ENCODE data around the gene HCST. TPM values are rescaled to one million over a fixed set of nuclear protein-coding genes. Genes with fewer than 3 reads are reported as not detected.

Gene HCST
- total RNA-seq, 4 donors from 2014 or later: 7.6 to 57.0 (median 13.3) TPM

GRCh38 chr19:35929876-35930275, 27.5 kb downstream of the HCST start:
- DNase-seq (ENCODE audit: low spot score) (no peak), ATAC-seq (ENCODE audit: low FRiP score) (no peak)
- no peak for TF ChIP-seq CTCF (IDR thresholded peaks at IDR 0.05)

DNA sequence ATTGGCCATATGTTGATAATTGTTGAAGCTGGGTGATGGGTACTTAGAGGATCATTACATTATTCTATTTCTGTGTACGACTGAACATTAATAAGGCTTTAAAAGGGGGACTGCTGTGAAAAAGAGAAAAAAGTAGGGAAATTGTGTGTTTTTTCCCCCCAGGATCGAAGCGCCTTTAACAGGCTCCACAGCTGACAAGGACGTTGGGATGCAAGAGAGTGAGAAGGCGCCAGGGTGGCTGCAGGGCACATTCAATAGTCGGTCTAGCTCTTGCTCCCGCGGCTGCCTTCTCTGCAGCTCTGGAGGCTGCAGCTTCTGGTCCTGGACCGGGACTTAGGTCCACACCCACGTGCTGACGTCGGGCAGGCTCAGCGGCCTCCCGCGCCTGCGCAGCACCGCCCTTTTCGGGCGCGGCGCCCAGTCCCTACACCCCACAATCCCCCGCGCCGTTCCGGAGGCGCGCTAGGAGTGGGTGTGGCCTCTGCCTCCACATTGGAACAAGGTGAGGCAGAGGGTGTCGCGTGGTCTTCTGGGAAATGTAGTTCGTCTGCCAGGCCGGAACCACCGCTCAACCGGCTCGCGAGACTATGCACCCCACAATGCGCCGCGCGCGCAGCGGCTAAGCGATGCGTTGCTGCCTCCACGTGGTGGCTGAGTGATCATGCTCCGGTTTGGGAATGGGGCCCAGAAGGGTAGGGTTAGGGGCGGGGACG, 29.0 kb downstream of the HCST start:
- peak; percentile 94 for DNase-seq (ENCODE audit: low spot score)
- TF ChIP-seq CTCF (IDR thresholded peaks at IDR 0.05): peak in 2 of 3 donors; percentile 88 to 95
- peak; percentile 100 for ATAC-seq (ENCODE audit: low FRiP score)

GRCh38 chr19:35931874-35932202, 29.5 kb downstream of the HCST start:
- ATAC-seq (ENCODE audit: low FRiP score) (no peak), DNase-seq (ENCODE audit: low spot score) (no peak)
- TF ChIP-seq CTCF (IDR thresholded peaks at IDR 0.05): no peak

DNA sequence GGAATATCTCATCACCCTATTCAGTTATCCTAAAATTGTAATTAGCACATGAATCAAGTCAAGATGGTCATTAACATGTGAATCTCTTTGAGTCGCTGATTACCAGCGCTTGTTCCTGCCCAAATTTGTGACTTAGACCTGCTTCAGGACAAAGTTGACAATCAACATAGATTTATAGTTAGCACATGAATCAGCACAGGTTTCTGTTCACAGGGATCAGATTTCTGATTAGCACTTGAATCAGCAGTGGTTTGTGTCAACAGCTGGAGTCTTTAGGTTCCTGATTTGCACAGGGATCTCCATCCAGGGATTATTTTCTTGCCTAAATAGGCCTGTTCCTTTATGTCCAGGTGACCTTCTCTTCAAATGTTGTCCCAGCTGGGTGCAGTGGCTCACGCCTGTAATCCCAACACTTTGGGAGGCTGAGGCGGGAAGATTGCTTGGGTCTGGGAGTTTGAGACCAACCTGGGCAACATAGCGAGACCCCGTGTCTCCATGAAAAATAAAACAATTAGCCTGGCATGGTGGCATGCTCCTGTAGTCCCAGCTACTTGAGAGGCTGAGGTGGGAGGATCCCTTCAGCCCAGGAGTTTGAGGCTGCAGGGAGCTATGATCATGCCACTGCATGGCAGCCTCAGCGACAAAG, 30.1 kb downstream of the HCST start:
- no peak for TF ChIP-seq CTCF (IDR thresholded peaks at IDR 0.05)
- DNase-seq (ENCODE audit: low spot score): no peak
- ATAC-seq (ENCODE audit: low FRiP score): no peak

DNA sequence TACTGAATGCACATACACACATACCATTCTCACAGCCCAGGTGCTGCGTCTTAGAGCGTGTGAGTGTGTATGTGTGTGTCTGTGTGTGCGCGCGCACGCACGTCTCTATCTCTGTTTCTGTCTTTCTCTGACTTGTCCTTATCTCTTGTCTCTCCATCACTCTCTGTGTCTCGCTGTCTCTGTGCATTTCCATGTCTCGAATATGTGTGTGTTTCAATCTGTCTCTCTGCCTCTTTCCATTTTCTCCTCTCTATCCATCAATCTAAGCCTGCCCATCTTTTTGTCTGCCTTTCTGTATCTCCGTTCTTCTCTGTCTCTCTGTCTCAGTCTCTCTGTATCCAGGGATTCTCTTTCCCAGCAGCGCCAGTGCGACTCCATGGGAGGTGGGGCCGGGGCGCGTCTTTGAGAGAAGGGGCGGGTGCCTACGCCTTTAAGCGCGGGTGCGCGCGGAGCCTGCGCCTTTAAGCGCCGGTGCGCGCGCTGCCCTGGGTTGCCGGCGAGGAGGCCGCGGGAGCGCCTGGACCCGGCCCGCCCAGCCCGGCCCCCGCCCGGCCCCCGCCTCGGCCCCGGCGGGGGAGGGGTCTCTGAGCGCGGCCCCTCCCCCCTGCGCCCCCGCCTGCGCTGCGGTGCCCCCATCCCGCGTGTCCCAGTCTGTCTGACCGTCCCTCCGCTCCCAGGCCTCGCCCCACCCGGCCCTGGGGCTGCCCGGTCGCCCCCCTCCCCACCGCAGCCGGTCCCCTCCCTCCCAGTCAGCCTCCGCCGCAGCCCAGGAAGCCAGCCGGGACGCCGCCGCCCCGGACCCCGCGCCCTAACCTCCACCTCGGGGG, 33.8 kb downstream of the HCST start, which contains the start of gene LRFN3:
Gene LRFN3 (plus strand): TSS at position 464 of the 827 bp plus-strand sequence. CDS start 3,052 bp downstream, outside the sequence.
- DNase-seq (ENCODE audit: low spot score): peak; percentile 44
- ATAC-seq (ENCODE audit: low FRiP score): peak; percentile 30
- TF ChIP-seq CTCF (IDR thresholded peaks at IDR 0.05): no peak

DNA sequence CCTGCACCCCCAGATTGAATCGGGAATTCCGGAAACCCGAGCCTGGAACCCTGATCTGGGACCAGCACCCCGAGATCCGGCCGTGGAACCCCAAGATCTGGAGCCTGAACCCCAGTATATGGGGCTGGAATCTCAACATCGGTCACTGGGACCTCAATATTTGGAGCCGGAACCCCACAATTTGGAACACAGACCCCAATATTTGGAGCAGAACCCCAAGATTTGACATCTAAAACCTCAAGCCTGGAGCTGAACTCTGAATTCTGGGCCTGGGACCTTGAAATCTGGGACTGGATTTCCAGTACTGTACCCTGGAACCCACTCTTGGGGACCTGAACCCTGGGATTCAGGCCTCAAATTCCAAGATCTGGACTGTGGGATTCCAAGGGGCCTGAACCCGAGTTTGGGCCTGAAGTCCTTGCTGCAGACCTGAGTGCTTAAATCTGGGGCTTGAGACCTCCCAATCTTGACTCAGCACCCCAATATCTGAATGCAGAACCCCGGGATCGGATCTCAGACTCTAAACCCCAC, 34.5 kb downstream of the HCST start:
- ATAC-seq (ENCODE audit: low FRiP score): no peak
- DNase-seq (ENCODE audit: low spot score): no peak
- TF ChIP-seq CTCF (IDR thresholded peaks at IDR 0.05): no peak

Measured in omental fat pad (tissue), 4 donors.